Ovary (tissue), 3 donors: ENCODE data around the gene CDK5RAP1.

ENCODE experiments used
- EP300 ChIP-seq: sonication (generic); formaldehyde crosslinking; IDR thresholded peaks from one replicate; pipeline ENCODE4 v1.6.1; 2017; ENCODE audit warnings: antibody characterized with exemption
- POLR2A ChIP-seq: fragments of 450-650 bp; IDR thresholded peaks from one replicate; pipeline ENCODE4 v1.6.1; 2017; ENCODE audit warnings: antibody characterized with exemption, mild to moderate bottlenecking, moderate library complexity
- TF ChIP-seq, protein P1 (sequence below), 3 donors: fragments of 450-650 bp in 2 of 3; fragments of 200-600 bp in 1 of 3; IDR thresholded peaks; one replicate each; pipeline versions ENCODE4 v1.5.1 to v1.8.0; 2016 to 2022; ENCODE audit warnings: antibody characterized with exemption in 3 of 3, mild to moderate bottlenecking in 1 of 3
- donor health status: DM: no; HTN: no; CAD: no.

DNA sequence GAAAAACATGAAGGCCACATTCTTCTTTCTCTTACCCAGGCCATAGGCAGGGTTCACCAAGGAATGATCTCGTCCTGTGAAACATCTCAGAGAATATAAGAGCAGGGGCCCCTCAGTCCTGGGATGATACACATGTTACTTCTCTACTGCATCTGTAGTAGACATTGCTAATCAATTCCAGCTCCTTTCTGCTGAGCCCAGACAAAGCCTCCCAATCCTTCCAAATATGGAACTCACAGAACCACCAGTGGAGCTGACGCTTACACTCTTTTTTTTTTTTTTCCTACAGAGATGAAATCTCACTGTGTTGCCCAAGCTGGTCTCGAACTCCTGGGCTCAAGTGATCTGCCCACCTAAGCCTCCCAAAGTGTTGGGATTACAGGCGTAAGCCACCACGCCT lies 33.1 kb upstream of the CDK5RAP1 start:
- TF ChIP-seq, protein P1, sequence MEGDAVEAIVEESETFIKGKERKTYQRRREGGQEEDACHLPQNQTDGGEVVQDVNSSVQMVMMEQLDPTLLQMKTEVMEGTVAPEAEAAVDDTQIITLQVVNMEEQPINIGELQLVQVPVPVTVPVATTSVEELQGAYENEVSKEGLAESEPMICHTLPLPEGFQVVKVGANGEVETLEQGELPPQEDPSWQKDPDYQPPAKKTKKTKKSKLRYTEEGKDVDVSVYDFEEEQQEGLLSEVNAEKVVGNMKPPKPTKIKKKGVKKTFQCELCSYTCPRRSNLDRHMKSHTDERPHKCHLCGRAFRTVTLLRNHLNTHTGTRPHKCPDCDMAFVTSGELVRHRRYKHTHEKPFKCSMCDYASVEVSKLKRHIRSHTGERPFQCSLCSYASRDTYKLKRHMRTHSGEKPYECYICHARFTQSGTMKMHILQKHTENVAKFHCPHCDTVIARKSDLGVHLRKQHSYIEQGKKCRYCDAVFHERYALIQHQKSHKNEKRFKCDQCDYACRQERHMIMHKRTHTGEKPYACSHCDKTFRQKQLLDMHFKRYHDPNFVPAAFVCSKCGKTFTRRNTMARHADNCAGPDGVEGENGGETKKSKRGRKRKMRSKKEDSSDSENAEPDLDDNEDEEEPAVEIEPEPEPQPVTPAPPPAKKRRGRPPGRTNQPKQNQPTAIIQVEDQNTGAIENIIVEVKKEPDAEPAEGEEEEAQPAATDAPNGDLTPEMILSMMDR (IDR thresholded peaks at IDR 0.05) = no peak
- TF ChIP-seq POLR2A (no peak), EP300 (no peak)
